HL-60/S4 treated with phorbol 12-myristate 13-acetate at 8.2 ng/mL for 4 days and 3 days (cell line): Measurements from ENCODE around the gene C1orf21.
"Not testable (repeated sequence)": the region's sequence is repeated elsewhere in the genome, so short reads cannot be mapped to it uniquely, and the experiment has no call there.

Source experiments
- in situ Hi-C: fragments of 300-500 bp; cut with MboI; formaldehyde crosslinking; loops from 2 replicates; pipeline ENCODE4 v1.15.0; 2022; ENCODE audit warnings: low sequenced_read_pairs

Gene C1orf21

GRCh38 chr1:184590163-184590750 is 203.4 kb downstream of the C1orf21 start:
- in situ Hi-C loops: no loop called here

GRCh38 chr1:184593597-184593996 is 206.8 kb downstream of the C1orf21 start:
- in situ Hi-C loops: no loop called here

GRCh38 chr1:184595596-184595995 is 208.8 kb downstream of the C1orf21 start:
- in situ Hi-C loops: no loop called here

GRCh38 chr1:184596950-184597645 is 210.3 kb downstream of the C1orf21 start:
- in situ Hi-C loops: no loop called here

GRCh38 chr1:184597650-184598357 is 211.0 kb downstream of the C1orf21 start:
- in situ Hi-C loops: no loop called here

GRCh38 chr1:184598403-184599193 is 211.8 kb downstream of the C1orf21 start:
- in situ Hi-C loops: no loop called here

- in situ Hi-C loops: no loop called here
Measured at GRCh38 chr1:184604152-184604900, 217.5 kb downstream of the C1orf21 start.

- in situ Hi-C loops: no loop called here
Measured at GRCh38 chr1:184605941-184606340, 219.1 kb downstream of the C1orf21 start.

- in situ Hi-C loops: no loop called here
Measured at GRCh38 chr1:184606786-184607185, 220.0 kb downstream of the C1orf21 start.

- in situ Hi-C loops: no loop called here
Measured at GRCh38 chr1:184608581-184608980, 221.8 kb downstream of the C1orf21 start.

- in situ Hi-C loops: no loop called here
Measured at GRCh38 chr1:184608990-184609389, 222.2 kb downstream of the C1orf21 start.

- in situ Hi-C loops: no loop called here
Measured at GRCh38 chr1:184610876-184611595, 224.2 kb downstream of the C1orf21 start.

- in situ Hi-C loops: not testable (repeated sequence)
Measured at GRCh38 chr1:184612229-184612628, 225.4 kb downstream of the C1orf21 start.

- in situ Hi-C loops: no loop called here
Measured at GRCh38 chr1:184614667-184615066, 227.8 kb downstream of the C1orf21 start.

GRCh38 chr1:184615301-184615700 is 228.5 kb downstream of the C1orf21 start:
- in situ Hi-C loops: no loop called here

- in situ Hi-C loops: no loop called here
Measured at GRCh38 chr1:184616504-184616903, 229.7 kb downstream of the C1orf21 start.

- in situ Hi-C loops: no loop called here
Measured at GRCh38 chr1:184617433-184618029, 230.7 kb downstream of the C1orf21 start.

GRCh38 chr1:184618851-184619250 is 232.0 kb downstream of the C1orf21 start:
- in situ Hi-C loops: no loop called here

GRCh38 chr1:184620469-184620868 is 233.6 kb downstream of the C1orf21 start:
- in situ Hi-C loops: no loop called here

GRCh38 chr1:184621260-184621659 is 234.4 kb downstream of the C1orf21 start:
- in situ Hi-C loops: no loop called here
